ENCODE results near the gene STAG1. TPM values are rescaled to one million over a fixed set of nuclear protein-coding genes. Genes with fewer than 3 reads are reported as not detected.

Gene STAG1
- total and polyA plus RNA-seq, 2 experiments from 2014 or later: 12.4 to 41.1 TPM

DNA sequence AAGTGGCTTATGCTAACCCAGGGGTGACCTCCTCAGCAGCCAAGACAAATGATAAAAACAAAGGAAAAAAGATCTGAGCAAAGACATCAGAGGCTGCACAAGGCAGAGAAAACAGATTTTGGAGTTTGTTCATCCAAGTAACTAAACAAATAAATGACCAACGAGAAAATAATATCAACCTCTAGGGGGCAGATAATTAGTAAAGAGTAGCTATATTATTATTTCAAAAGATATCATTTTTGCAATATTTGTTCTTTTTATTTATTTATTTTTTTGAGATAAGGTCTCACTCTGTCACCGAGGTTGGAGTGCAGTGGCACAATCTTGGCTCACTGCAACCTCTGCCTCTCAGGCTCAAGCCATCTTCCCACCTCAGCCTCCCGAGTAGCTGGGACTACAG is 400.3 kb downstream of the STAG1 start:
- no peaks in the 10 kb centered on the region for H3K36me3 ChIP-seq (replicated peaks; ENCODE audit: insufficient read depth, low read depth)
- no peaks in the 10 kb centered on the region for H3K27me3 ChIP-seq
- 76% methylated on average over 3 of the region's 3 CpGs for WGBS (ENCODE audit: low lambda C conversion rate, missing lambda C conversion rate)
- no peak overlapping the region for H3K4me2 ChIP-seq
- DNase-seq (ENCODE audit: low spot score): no peak
- no peak overlapping the region for H2AFZ ChIP-seq
- TF ChIP-seq, protein P1, sequence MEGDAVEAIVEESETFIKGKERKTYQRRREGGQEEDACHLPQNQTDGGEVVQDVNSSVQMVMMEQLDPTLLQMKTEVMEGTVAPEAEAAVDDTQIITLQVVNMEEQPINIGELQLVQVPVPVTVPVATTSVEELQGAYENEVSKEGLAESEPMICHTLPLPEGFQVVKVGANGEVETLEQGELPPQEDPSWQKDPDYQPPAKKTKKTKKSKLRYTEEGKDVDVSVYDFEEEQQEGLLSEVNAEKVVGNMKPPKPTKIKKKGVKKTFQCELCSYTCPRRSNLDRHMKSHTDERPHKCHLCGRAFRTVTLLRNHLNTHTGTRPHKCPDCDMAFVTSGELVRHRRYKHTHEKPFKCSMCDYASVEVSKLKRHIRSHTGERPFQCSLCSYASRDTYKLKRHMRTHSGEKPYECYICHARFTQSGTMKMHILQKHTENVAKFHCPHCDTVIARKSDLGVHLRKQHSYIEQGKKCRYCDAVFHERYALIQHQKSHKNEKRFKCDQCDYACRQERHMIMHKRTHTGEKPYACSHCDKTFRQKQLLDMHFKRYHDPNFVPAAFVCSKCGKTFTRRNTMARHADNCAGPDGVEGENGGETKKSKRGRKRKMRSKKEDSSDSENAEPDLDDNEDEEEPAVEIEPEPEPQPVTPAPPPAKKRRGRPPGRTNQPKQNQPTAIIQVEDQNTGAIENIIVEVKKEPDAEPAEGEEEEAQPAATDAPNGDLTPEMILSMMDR (IDR thresholded peaks at IDR 0.05; ENCODE audit: poor library complexity): no peak
- no peak for TF ChIP-seq EZH2 (IDR thresholded peaks at IDR 0.05; ENCODE audit: borderline replicate concordance)
- no peak overlapping the region for H3K27ac ChIP-seq
- H3K4me1 ChIP-seq (ENCODE audit: insufficient read depth): peaks cover 3% of the 10 kb centered on the region
- no peaks in the 10 kb centered on the region for H3K79me2 ChIP-seq
- H3K4me3 ChIP-seq: no peak overlapping the region
- no peaks in the 10 kb centered on the region for H4K20me1 ChIP-seq (ENCODE audit: insufficient read depth, poor library complexity, severe bottlenecking)
- H3K9me2 ChIP-seq (replicated peaks; ENCODE audit: insufficient read depth): no peaks in the 10 kb centered on the region
- no peaks in the 10 kb centered on the region for H3K9me3 ChIP-seq (ENCODE audit: low read depth)

DNA sequence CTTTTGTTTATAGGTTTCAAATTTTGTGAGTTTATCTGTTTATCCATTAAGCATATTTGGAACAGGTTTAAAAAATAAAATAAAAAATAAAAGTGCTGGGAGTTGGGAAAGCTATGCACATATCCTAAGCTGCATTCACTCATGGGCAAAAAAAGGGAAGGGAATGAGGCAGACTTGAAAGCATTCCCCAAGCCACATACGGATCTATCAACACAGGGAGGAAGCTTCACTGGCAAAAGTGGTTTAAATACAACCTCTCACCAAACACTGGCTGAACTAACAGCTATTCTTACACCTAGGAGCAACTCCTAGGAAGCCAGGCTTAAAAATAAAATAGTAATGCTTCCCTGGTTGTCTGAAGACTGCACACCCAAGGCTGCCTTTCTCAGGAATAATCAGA is 400.8 kb downstream of the STAG1 start:
- no peaks in the 10 kb centered on the region for H3K9me3 ChIP-seq (ENCODE audit: low read depth)
- no peak overlapping the region for H3K27ac ChIP-seq
- H3K9me2 ChIP-seq (replicated peaks; ENCODE audit: insufficient read depth): no peaks in the 10 kb centered on the region
- H3K4me2 ChIP-seq: no peak overlapping the region
- peaks cover 3% of the 10 kb centered on the region for H3K4me1 ChIP-seq (ENCODE audit: insufficient read depth)
- no peaks in the 10 kb centered on the region for H3K27me3 ChIP-seq
- DNase-seq (ENCODE audit: low spot score): no peak
- TF ChIP-seq, protein P1 (IDR thresholded peaks at IDR 0.05; ENCODE audit: poor library complexity): no peak
- no peak for TF ChIP-seq EZH2phosphoT487 (IDR thresholded peaks at IDR 0.05; ENCODE audit: low read depth, severe bottlenecking, unreplicated experiment)
- TF ChIP-seq EZH2 (IDR thresholded peaks at IDR 0.05; ENCODE audit: borderline replicate concordance): no peak
- H3K36me3 ChIP-seq (replicated peaks; ENCODE audit: insufficient read depth, low read depth): no peaks in the 10 kb centered on the region
- 83% methylated on average over 1 of the region's 1 CpG for WGBS (ENCODE audit: low lambda C conversion rate, missing lambda C conversion rate)
- H4K20me1 ChIP-seq (ENCODE audit: insufficient read depth, poor library complexity, severe bottlenecking): no peaks in the 10 kb centered on the region
- no peak overlapping the region for H3K4me3 ChIP-seq
- no peak overlapping the region for H2AFZ ChIP-seq
- H3K79me2 ChIP-seq: no peaks in the 10 kb centered on the region

DNA sequence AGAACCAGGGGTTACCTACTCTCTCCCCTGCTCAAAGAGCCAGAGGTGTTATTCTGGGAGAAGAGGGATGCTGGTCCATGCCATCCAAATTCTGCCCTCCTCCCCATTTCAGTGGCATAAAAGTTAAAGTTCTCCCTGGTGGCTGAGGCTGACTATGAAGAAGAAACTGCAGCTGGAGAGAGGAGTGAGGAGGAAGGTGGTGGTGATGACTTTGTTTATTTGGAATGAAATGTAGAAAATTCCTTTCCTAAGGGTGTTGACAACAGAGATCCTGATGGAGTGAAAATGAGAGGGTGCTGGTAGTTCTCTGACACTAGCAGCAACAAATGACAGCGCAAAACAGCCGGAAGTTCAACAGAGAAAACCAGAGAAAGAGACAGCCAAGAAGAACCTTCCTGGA is 401.6 kb downstream of the STAG1 start:
- Histone ChIP-seq H3K9me3 (ENCODE audit: low read depth) (no peaks in the 10 kb centered on the region), H3K27ac (no peak overlapping the region), H3K79me2 (no peaks in the 10 kb centered on the region), H4K20me1 (ENCODE audit: insufficient read depth, poor library complexity, severe bottlenecking) (no peaks in the 10 kb centered on the region), H3K9me2 (replicated peaks; ENCODE audit: insufficient read depth) (no peaks in the 10 kb centered on the region), H2AFZ (no peak overlapping the region), H3K4me2 (peak overlapping the region; percentile 17), H3K36me3 (replicated peaks; ENCODE audit: insufficient read depth, low read depth) (no peaks in the 10 kb centered on the region), H3K4me1 (ENCODE audit: insufficient read depth) (peaks cover 3% of the 10 kb centered on the region), H3K4me3 (no peak overlapping the region), H3K27me3 (no peaks in the 10 kb centered on the region)
- 70% methylated on average over 2 of the region's 2 CpGs for WGBS (ENCODE audit: low lambda C conversion rate, missing lambda C conversion rate)
- DNase-seq (ENCODE audit: low spot score): no peak
- no peak for TF ChIP-seq EZH2phosphoT487 (IDR thresholded peaks at IDR 0.05; ENCODE audit: low read depth, severe bottlenecking, unreplicated experiment)
- TF ChIP-seq, protein P1 (IDR thresholded peaks at IDR 0.05; ENCODE audit: poor library complexity): no peak
- no peak for TF ChIP-seq EZH2 (IDR thresholded peaks at IDR 0.05; ENCODE audit: borderline replicate concordance)

DNA sequence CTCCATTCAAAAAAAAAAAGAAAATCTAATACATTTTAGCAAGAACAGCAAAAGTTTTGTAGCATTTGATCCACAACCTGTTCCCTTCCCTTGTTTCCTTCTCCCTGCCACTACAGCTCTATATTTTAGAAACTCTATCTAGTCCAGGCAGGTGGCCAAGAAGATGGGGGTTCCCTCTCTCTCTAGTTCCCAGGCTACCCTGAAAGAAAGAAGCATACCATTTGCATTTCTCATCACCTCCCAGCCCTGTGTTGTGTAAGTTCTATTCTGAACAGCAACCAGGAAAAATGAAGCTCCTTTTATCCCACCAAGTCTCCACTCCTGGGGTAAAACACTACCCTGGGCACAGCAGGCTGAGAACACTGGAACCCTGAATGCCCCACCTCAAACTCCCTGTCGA is 402.0 kb downstream of the STAG1 start:
- no peak overlapping the region for H3K27ac ChIP-seq
- H3K27me3 ChIP-seq: no peaks in the 10 kb centered on the region
- peak overlapping the region; percentile 17 for H3K4me2 ChIP-seq
- peaks cover 3% of the 10 kb centered on the region for H3K4me1 ChIP-seq (ENCODE audit: insufficient read depth)
- TF ChIP-seq EZH2phosphoT487 (IDR thresholded peaks at IDR 0.05; ENCODE audit: low read depth, severe bottlenecking, unreplicated experiment) (no peak), EZH2 (IDR thresholded peaks at IDR 0.05; ENCODE audit: borderline replicate concordance) (no peak)
- TF ChIP-seq, protein P1 (IDR thresholded peaks at IDR 0.05; ENCODE audit: poor library complexity): no peak
- peak; percentile 39 for DNase-seq (ENCODE audit: low spot score)
- no peak overlapping the region for H2AFZ ChIP-seq
- no peak overlapping the region for H3K4me3 ChIP-seq
- 88% methylated on average over 1 of the region's 1 CpG for WGBS (ENCODE audit: low lambda C conversion rate, missing lambda C conversion rate)
- H3K9me3 ChIP-seq (ENCODE audit: low read depth): no peaks in the 10 kb centered on the region
- no peaks in the 10 kb centered on the region for H3K9me2 ChIP-seq (replicated peaks; ENCODE audit: insufficient read depth)
- H3K79me2 ChIP-seq: no peaks in the 10 kb centered on the region
- no peaks in the 10 kb centered on the region for H3K36me3 ChIP-seq (replicated peaks; ENCODE audit: insufficient read depth, low read depth)
- H4K20me1 ChIP-seq (ENCODE audit: insufficient read depth, poor library complexity, severe bottlenecking): no peaks in the 10 kb centered on the region

Measured in hepatocyte (in vitro differentiated cells).